ENCODE data around the gene SPOCK1. TPM values are rescaled to one million over a fixed set of nuclear protein-coding genes. Genes with fewer than 3 reads are reported as not detected.

SPOCK1 gene
- total and polyA plus RNA-seq, 2 of the 13 experiments (the other 11 are each of a cell fraction or from before 2014, with no cell fraction given) = 0.18 to 0.29 TPM

DNA sequence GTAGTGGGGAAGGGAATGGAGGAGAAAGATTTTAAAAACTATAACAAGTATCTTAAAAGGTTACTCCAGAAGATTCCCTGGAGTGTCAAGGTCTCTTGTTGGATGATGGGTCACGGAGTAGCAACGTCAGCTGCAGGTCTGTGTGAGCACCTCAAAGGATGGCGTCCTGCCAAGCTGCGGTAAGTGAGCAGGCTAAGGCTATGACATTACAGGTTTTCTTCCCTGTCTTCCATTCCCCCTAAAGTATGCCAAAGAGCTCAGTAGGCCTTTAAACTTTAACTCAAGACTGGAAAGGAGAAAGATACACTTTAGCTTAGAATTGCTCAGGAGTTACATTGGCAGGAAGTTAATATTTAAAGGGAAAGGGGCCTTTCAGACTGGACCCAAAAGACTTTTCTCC is 17.5 kb downstream of the SPOCK1 start:
- no peak for DNase-seq (ENCODE audit: low spot score)
- Histone ChIP-seq H3K79me2 (ENCODE audit: insufficient read depth, low read length) (no peaks in the 10 kb centered on the region), H3K4me2 (ENCODE audit: low read depth, low read length) (no peak overlapping the region), H3K27me3 (ENCODE audit: control insufficient read depth in 1 of 2, insufficient read depth in 2 of 2, low read length in 2 of 2) (no peaks in the 10 kb centered on the region), H2AFZ (ENCODE audit: low read length) (no peak overlapping the region), H4K20me1 (ENCODE audit: insufficient read depth, low read length) (no peaks in the 10 kb centered on the region), H3K9ac (ENCODE audit: insufficient read depth, low read depth, low read length) (no peak overlapping the region), H3K4me3 (replicated peaks in 1 of 3; ENCODE audit: insufficient read depth in 1 of 3, low read depth in 2 of 3, low read length in 3 of 3) (no peak overlapping the region), H3K27ac (ENCODE audit: extremely low read length, insufficient read depth, low read length) (no peak overlapping the region), H3K9me3 (ENCODE audit: low read length) (no peaks in the 10 kb centered on the region), H3K4me1 (ENCODE audit: insufficient read depth, low read length) (no peaks in the 10 kb centered on the region), H3K36me3 (replicated peaks in 1 of 2; ENCODE audit: control insufficient read depth in 1 of 2, insufficient read depth in 2 of 2, low read length in 2 of 2) (no peaks in the 10 kb centered on the region)
- WGBS (ENCODE audit: low lambda C conversion rate) = 3% methylated on average over 4 of the region's 4 CpGs
- ATAC-seq = no peak
- FAIRE-seq = no peak
- in situ Hi-C loops (cut with HindIII; ENCODE audit: extremely low pct_ligation_motif_present, low pct_unique_long_range_greater_than_20kb) = no loop called here
- POLR2A ChIA-PET = no interaction called here
- intact Hi-C loops (cut with micrococcal nuclease; ENCODE audit: unreplicated experiment) = no loop called here
- BruUV-seq (replicated peaks) = no TSS peak
- TF ChIP-seq, protein P1, sequence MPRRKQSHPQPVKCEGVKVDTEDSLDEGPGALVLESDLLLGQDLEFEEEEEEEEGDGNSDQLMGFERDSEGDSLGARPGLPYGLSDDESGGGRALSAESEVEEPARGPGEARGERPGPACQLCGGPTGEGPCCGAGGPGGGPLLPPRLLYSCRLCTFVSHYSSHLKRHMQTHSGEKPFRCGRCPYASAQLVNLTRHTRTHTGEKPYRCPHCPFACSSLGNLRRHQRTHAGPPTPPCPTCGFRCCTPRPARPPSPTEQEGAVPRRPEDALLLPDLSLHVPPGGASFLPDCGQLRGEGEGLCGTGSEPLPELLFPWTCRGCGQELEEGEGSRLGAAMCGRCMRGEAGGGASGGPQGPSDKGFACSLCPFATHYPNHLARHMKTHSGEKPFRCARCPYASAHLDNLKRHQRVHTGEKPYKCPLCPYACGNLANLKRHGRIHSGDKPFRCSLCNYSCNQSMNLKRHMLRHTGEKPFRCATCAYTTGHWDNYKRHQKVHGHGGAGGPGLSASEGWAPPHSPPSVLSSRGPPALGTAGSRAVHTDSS (CRISPR knock-in tag; conservative IDR thresholded peaks at IDR 0.05) = no peak
- TF ChIP-seq ATF7 (IDR thresholded peaks at IDR 0.05) = no peak
- no peak for TF ChIP-seq ATF7 (CRISPR knock-in tag; IDR thresholded peaks at IDR 0.05)
- TF ChIP-seq, protein P2, sequence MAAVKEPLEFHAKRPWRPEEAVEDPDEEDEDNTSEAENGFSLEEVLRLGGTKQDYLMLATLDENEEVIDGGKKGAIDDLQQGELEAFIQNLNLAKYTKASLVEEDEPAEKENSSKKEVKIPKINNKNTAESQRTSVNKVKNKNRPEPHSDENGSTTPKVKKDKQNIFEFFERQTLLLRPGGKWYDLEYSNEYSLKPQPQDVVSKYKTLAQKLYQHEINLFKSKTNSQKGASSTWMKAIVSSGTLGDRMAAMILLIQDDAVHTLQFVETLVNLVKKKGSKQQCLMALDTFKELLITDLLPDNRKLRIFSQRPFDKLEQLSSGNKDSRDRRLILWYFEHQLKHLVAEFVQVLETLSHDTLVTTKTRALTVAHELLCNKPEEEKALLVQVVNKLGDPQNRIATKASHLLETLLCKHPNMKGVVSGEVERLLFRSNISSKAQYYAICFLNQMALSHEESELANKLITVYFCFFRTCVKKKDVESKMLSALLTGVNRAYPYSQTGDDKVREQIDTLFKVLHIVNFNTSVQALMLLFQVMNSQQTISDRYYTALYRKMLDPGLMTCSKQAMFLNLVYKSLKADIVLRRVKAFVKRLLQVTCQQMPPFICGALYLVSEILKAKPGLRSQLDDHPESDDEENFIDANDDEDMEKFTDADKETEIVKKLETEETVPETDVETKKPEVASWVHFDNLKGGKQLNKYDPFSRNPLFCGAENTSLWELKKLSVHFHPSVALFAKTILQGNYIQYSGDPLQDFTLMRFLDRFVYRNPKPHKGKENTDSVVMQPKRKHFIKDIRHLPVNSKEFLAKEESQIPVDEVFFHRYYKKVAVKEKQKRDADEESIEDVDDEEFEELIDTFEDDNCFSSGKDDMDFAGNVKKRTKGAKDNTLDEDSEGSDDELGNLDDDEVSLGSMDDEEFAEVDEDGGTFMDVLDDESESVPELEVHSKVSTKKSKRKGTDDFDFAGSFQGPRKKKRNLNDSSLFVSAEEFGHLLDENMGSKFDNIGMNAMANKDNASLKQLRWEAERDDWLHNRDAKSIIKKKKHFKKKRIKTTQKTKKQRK (IDR thresholded peaks at IDR 0.05; ENCODE audit: low read length) = no peak
- TF ChIP-seq HNF4G (IDR thresholded peaks at IDR 0.05; ENCODE audit: borderline replicate concordance, low read depth, low read length) = no peak
- no peak for TF ChIP-seq HNF4G (CRISPR knock-in tag; IDR thresholded peaks at IDR 0.05; ENCODE audit: borderline replicate concordance, low read depth)
- TF ChIP-seq ZNF235 (CRISPR knock-in tag; IDR thresholded peaks at IDR 0.05; ENCODE audit: borderline replicate concordance) = no peak
- TF ChIP-seq ZNF790 (CRISPR knock-in tag; IDR thresholded peaks at IDR 0.05; ENCODE audit: borderline replicate concordance) = no peak
- no peak for TF ChIP-seq SMARCC2 (IDR thresholded peaks at IDR 0.05)
- TF ChIP-seq HNRNPL (IDR thresholded peaks at IDR 0.05; ENCODE audit: low read depth, low read length) = no peak
- TF ChIP-seq, protein P3, sequence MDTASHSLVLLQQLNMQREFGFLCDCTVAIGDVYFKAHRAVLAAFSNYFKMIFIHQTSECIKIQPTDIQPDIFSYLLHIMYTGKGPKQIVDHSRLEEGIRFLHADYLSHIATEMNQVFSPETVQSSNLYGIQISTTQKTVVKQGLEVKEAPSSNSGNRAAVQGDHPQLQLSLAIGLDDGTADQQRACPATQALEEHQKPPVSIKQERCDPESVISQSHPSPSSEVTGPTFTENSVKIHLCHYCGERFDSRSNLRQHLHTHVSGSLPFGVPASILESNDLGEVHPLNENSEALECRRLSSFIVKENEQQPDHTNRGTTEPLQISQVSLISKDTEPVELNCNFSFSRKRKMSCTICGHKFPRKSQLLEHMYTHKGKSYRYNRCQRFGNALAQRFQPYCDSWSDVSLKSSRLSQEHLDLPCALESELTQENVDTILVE (CRISPR knock-in tag; IDR thresholded peaks at IDR 0.05) = no peak
- no peak for TF ChIP-seq ZNF382 (CRISPR knock-in tag; IDR thresholded peaks at IDR 0.05; ENCODE audit: borderline replicate concordance)
- no peak for TF ChIP-seq KLF12 (CRISPR knock-in tag; IDR thresholded peaks at IDR 0.05; ENCODE audit: borderline replicate concordance)
- TF ChIP-seq, protein P4, sequence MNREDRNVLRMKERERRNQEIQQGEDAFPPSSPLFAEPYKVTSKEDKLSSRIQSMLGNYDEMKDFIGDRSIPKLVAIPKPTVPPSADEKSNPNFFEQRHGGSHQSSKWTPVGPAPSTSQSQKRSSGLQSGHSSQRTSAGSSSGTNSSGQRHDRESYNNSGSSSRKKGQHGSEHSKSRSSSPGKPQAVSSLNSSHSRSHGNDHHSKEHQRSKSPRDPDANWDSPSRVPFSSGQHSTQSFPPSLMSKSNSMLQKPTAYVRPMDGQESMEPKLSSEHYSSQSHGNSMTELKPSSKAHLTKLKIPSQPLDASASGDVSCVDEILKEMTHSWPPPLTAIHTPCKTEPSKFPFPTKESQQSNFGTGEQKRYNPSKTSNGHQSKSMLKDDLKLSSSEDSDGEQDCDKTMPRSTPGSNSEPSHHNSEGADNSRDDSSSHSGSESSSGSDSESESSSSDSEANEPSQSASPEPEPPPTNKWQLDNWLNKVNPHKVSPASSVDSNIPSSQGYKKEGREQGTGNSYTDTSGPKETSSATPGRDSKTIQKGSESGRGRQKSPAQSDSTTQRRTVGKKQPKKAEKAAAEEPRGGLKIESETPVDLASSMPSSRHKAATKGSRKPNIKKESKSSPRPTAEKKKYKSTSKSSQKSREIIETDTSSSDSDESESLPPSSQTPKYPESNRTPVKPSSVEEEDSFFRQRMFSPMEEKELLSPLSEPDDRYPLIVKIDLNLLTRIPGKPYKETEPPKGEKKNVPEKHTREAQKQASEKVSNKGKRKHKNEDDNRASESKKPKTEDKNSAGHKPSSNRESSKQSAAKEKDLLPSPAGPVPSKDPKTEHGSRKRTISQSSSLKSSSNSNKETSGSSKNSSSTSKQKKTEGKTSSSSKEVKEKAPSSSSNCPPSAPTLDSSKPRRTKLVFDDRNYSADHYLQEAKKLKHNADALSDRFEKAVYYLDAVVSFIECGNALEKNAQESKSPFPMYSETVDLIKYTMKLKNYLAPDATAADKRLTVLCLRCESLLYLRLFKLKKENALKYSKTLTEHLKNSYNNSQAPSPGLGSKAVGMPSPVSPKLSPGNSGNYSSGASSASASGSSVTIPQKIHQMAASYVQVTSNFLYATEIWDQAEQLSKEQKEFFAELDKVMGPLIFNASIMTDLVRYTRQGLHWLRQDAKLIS (CRISPR knock-in tag; IDR thresholded peaks at IDR 0.05) = no peak
- TF ChIP-seq HMG20B (CRISPR knock-in tag; conservative IDR thresholded peaks at IDR 0.05) = no peak
- TF ChIP-seq ZNF343 (CRISPR knock-in tag; IDR thresholded peaks at IDR 0.05) = no peak
- CTCF ChIA-PET (ENCODE audit: low intra/inter-chr PET ratio, low total read pairs) = no interaction called here
